Panc1 (cell line): Measurements from ENCODE around the gene RIMKLB. TPM values are rescaled to one million over a fixed set of nuclear protein-coding genes. Genes with fewer than 3 reads are reported as not detected.

Experiments
- ATAC-seq: fragments of 200-7000 bp; cut with Tn5 transposase; 2 replicates; pipeline ENCODE4 v1.9.1; 2020; ENCODE audit warnings: mild to moderate bottlenecking, moderate library complexity
- BruUV-seq: library from RNA; stranded (reverse); fragments of 400-500 nt; replicated peaks from 2 replicates; lab custom pipeline; 2021; lab: Mats Ljungman, UMichigan
- CTCF ChIA-PET: fragments of 300-600 bp; sonication (Branson Sonifier 250); formaldehyde crosslinking; loops from one replicate; lab custom pipeline; 2022; ENCODE audit warnings: antibody characterized with exemption; lab: Charles Lee
- POLR2A ChIA-PET: fragments of 300-600 bp; sonication (Branson Sonifier 250); formaldehyde crosslinking; loops from one replicate; lab custom pipeline; 2022; ENCODE audit warnings: antibody characterized with exemption; lab: Charles Lee
- DNase-seq: peaks from one replicate; pipeline ENCODE4 v3.0.0-alpha.2; 2010; ENCODE audit warnings: low read depth, low spot score
- H3K27ac ChIP-seq: 2 replicates; pipeline ENCODE4 v1.5.1; 2011; ENCODE audit warnings: mild to moderate bottlenecking, low read length, inconsistent platforms
- H3K27me3 ChIP-seq: fragments of 200-500 bp; sonication (Bioruptor generic); 2 replicates; pipeline ENCODE4 v1.6.0; 2014; ENCODE audit warnings: low read length, inconsistent platforms; ENCODE audit not compliant: control insufficient read depth, insufficient read depth
- H3K36me3 ChIP-seq: fragments of 200-500 bp; sonication (Bioruptor generic); 2 replicates; pipeline ENCODE4 v1.5.1; 2014; ENCODE audit warnings: inconsistent platforms, mild to moderate bottlenecking, low read length, moderate library complexity; ENCODE audit not compliant: control insufficient read depth, insufficient read depth
- H3K4me1 ChIP-seq: 2 replicates; pipeline ENCODE4 v1.5.1; 2011; ENCODE audit warnings: inconsistent platforms, mild to moderate bottlenecking, low read length, moderate library complexity; ENCODE audit not compliant: control insufficient read depth, insufficient read depth
- H3K4me3 ChIP-seq, 2 experiments: 2 replicates each; pipeline ENCODE4 v1.5.1; 2011 to 2012; ENCODE audit warnings: low read depth in 2 of 2, low read length in 2 of 2, mild to moderate bottlenecking in 2 of 2, inconsistent platforms in 1 of 2, moderate library complexity in 1 of 2
- H3K9me3 ChIP-seq: fragments of 200-500 bp; sonication (Bioruptor generic); 2 replicates; pipeline ENCODE4 v1.5.1; 2014; ENCODE audit warnings: low read depth, mild to moderate bottlenecking, inconsistent platforms, low read length, moderate library complexity; ENCODE audit not compliant: control insufficient read depth, insufficient read depth
- CTCF ChIP-seq: fragments of 450-650 bp; IDR thresholded peaks from 2 replicates; pipeline ENCODE4 v1.5.1; 2017; ENCODE audit warnings: mild to moderate bottlenecking
- POLR2AphosphoS5 ChIP-seq: IDR thresholded peaks from 2 replicates; pipeline ENCODE4 v1.6.1; 2012; ENCODE audit warnings: mild to moderate bottlenecking, low read depth, low read length, moderate library complexity
- REST ChIP-seq, 2 experiments: IDR thresholded peaks; 2 replicates each; pipeline ENCODE4 v1.6.1; 2011 to 2012; ENCODE audit warnings: low read depth in 2 of 2, control low read depth in 1 of 2, low read length in 1 of 2, mild to moderate bottlenecking in 1 of 2, moderate library complexity in 1 of 2; ENCODE audit not compliant: insufficient read depth in 1 of 2
- SIN3A ChIP-seq: IDR thresholded peaks from 2 replicates; pipeline ENCODE4 v1.6.1; 2012; ENCODE audit warnings: low read depth, mild to moderate bottlenecking, low read length, moderate library complexity, borderline replicate concordance; ENCODE audit not compliant: insufficient read depth
- TCF7L2 ChIP-seq: IDR thresholded peaks from 2 replicates; pipeline ENCODE4 v1.6.1; 2011; ENCODE audit warnings: mild to moderate bottlenecking, low read depth, low read length, inconsistent platforms
- in situ Hi-C: cut with HindIII; loops from 2 replicates; pipeline ENCODE4 v1.10.0; 2016; ENCODE audit warnings: low sequenced_read_pairs, low pct_unique_long_range_greater_than_20kb
- intact Hi-C: fragments of 100-400 bp; cut with micrococcal nuclease; formaldehyde crosslinking; loops from one replicate; pipeline ENCODE4 v1.10.0; 2022; ENCODE audit not compliant: unreplicated experiment
- total RNA-seq: library from RNA; stranded (reverse); gene quantifications from one replicate; pipeline ENCODE4 v1.2.1, GENCODE V29; 2021; ENCODE audit not compliant: unreplicated experiment

The RIMKLB gene
- total RNA-seq, 1 experiment from 2014 or later: 17.1 TPM

GRCh38 chr12:8661016-8661415, 36.8 kb upstream of the RIMKLB start:
- TF ChIP-seq REST (IDR thresholded peaks at IDR 0.05; ENCODE audit: insufficient read depth in 1 of 2, low read depth in 2 of 2, low read length in 1 of 2): no peak
- TF ChIP-seq POLR2AphosphoS5: no peak
- no peak for TF ChIP-seq CTCF
- no peak for TF ChIP-seq TCF7L2
- TF ChIP-seq SIN3A: no peak
- BruUV-seq: no TSS peak
- intact Hi-C loops: no loop called here
- ATAC-seq (no peak), DNase-seq (no peak)
- CTCF ChIA-PET: no interaction called here
- Histone ChIP-seq H3K27me3 (no peaks in the 10 kb centered on the region; the same call in 1 of the 2 replicates), H3K4me1 (no peaks in the 10 kb centered on the region), H3K36me3 (no peaks in the 10 kb centered on the region), H3K9me3 (no peaks in the 10 kb centered on the region), H3K27ac (no peak overlapping the region), H3K4me3 (no peak overlapping the region)
- in situ Hi-C loops: no loop called here
- POLR2A ChIA-PET: no interaction called here

GRCh38 chr12:8661751-8662150, 36.0 kb upstream of the RIMKLB start:
- H3K4me1 ChIP-seq: no peaks in the 10 kb centered on the region
- no peaks in the 10 kb centered on the region for H3K36me3 ChIP-seq
- BruUV-seq: no TSS peak
- ATAC-seq (no peak), DNase-seq (no peak)
- ChIA-PET POLR2A (no interaction called here), CTCF (no interaction called here)
- H3K4me3 ChIP-seq: no peak overlapping the region
- no peak for TF ChIP-seq CTCF
- no peaks in the 10 kb centered on the region; the same call in 1 of the 2 replicates for H3K27me3 ChIP-seq
- intact Hi-C loops: no loop called here
- in situ Hi-C loops: no loop called here
- H3K9me3 ChIP-seq: no peaks in the 10 kb centered on the region
- no peak overlapping the region for H3K27ac ChIP-seq
